HepG2 (cell line): Measurements from ENCODE around the gene TMEM232. TPM values are rescaled to one million over a fixed set of nuclear protein-coding genes. Genes with fewer than 3 reads are reported as not detected.

Source experiments
- GABPB1 ChIP-seq: IDR thresholded peaks from 2 replicates; pipeline ENCODE4 v1.6.1; 2016; ENCODE audit warnings: mild to moderate bottlenecking, missing genetic modification reagents, moderate library complexity, missing compliant biosample characterization
- GATA4 ChIP-seq: sonication (generic); IDR thresholded peaks from 2 replicates; pipeline ENCODE4 v1.6.1; 2016; ENCODE audit warnings: antibody characterized with exemption, low read depth, borderline replicate concordance
- HNF4G ChIP-seq, 2 experiments: sonication (generic) in 1 of 2; formaldehyde crosslinking in 1 of 2; IDR thresholded peaks; 2 replicates each; pipeline versions ENCODE4 v1.4.0 to v1.6.1; 2011 to 2020; ENCODE audit warnings: borderline replicate concordance in 2 of 2, low read depth in 2 of 2, mild to moderate bottlenecking in 2 of 2, low read length in 1 of 2, missing genetic modification reagents in 1 of 2, moderate library complexity in 1 of 2
- IRF1 ChIP-seq: sonication (generic); formaldehyde crosslinking; IDR thresholded peaks from 2 replicates; pipeline ENCODE4 v1.4.0; 2020; ENCODE audit warnings: low read depth, mild to moderate bottlenecking, missing genetic modification reagents
- LRRFIP1 ChIP-seq: sonication (generic); formaldehyde crosslinking; conservative IDR thresholded peaks from 2 replicates; pipeline ENCODE4 v1.4.0; 2020; ENCODE audit warnings: missing genetic modification reagents
- MIXL1 ChIP-seq: IDR thresholded peaks from 2 replicates; pipeline ENCODE4 v1.6.1; 2016
- PRPF4 ChIP-seq: fragments of 200-400 bp; formaldehyde crosslinking; IDR thresholded peaks from 2 replicates; pipeline ENCODE4 v1.6.1; 2016; ENCODE audit warnings: low read length, low read depth; ENCODE audit not compliant: poor library complexity, severe bottlenecking
- REST ChIP-seq, 2 experiments: IDR thresholded peaks; 2 replicates each; pipeline ENCODE4 v1.6.1; 2011 to 2012; ENCODE audit warnings: low read length in 2 of 2, borderline replicate concordance in 1 of 2, low read depth in 1 of 2, mild to moderate bottlenecking in 1 of 2, moderate library complexity in 1 of 2
- SMC3 ChIP-seq: IDR thresholded peaks from 2 replicates; pipeline ENCODE4 v1.6.1; 2011; ENCODE audit warnings: low read length, improper control_type of control experiment
- TOE1 ChIP-seq: sonication (generic); formaldehyde crosslinking; IDR thresholded peaks from 2 replicates; pipeline ENCODE4 v1.4.0; 2020; ENCODE audit warnings: mild to moderate bottlenecking, missing genetic modification reagents
- ZBED4 ChIP-seq: sonication (generic); formaldehyde crosslinking; IDR thresholded peaks from 2 replicates; pipeline ENCODE4 v1.4.0; 2020; ENCODE audit warnings: missing genetic modification reagents, borderline replicate concordance
- ZBTB3 ChIP-seq: sonication (generic); formaldehyde crosslinking; IDR thresholded peaks from 2 replicates; pipeline ENCODE4 v1.4.0; 2020; ENCODE audit warnings: low read depth, mild to moderate bottlenecking, moderate library complexity, missing genetic modification reagents, borderline replicate concordance
- ZNF207 ChIP-seq: fragments of 450-650 bp; IDR thresholded peaks from 2 replicates; pipeline ENCODE4 v1.6.1; 2016; ENCODE audit warnings: antibody characterized with exemption, borderline replicate concordance
- ZNF614 ChIP-seq: IDR thresholded peaks from 2 replicates; pipeline ENCODE4 v1.6.1; 2018; ENCODE audit warnings: missing biosample characterization, missing genetic modification reagents, inconsistent platforms, borderline replicate concordance
- ZNF629 ChIP-seq: sonication (generic); formaldehyde crosslinking; conservative IDR thresholded peaks from 2 replicates; pipeline ENCODE4 v1.5.0; 2020; ENCODE audit warnings: missing genetic modification reagents
- ZNF639 ChIP-seq: conservative IDR thresholded peaks from 2 replicates; pipeline ENCODE4 v1.6.1; 2018; ENCODE audit warnings: missing genetic modification reagents
- polyA plus RNA-seq, 8 experiments: library from polyadenylated mRNA; depleted of rRNA in 3 of 8; stranded (reverse) in 7 of 8; unstranded in 1 of 8; fragments of >200 nt; fragmentation: Illumina TruSeq in 4 of 8; extraction: Trizol in 4 of 8; gene quantifications; 2 replicates each; pipeline versions ENCODE4 v1.2.1 to v1.2.3, GENCODE V29; 2011 to 2016; ENCODE audit warnings: low read depth in 4 of 8, missing spikeins in 1 of 8, mixed read lengths in 1 of 8; ENCODE audit not compliant: insufficient read depth in 1 of 8
- total RNA-seq, 5 experiments: library from RNA; depleted of rRNA; stranded (reverse); fragments of >200 nt; fragmentation: Illumina TruSeq; extraction: Trizol; gene quantifications; 2 replicates each; pipeline ENCODE4 v1.2.3, GENCODE V29; 2016; ENCODE audit warnings: low read depth in 1 of 5

Gene TMEM232
- total and polyA plus RNA-seq, 2 of the 13 experiments (the other 11 are each of a cell fraction or from before 2014, with no cell fraction given) = 0.29 to 0.71 TPM

GRCh38 chr5:110590187-110590586 is 136.3 kb downstream of the TMEM232 start (continued):
- TF ChIP-seq REST (IDR thresholded peaks at IDR 0.05; ENCODE audit: borderline replicate concordance in 1 of 2, low read depth in 1 of 2, low read length in 2 of 2) (no peak), GATA4 (no peak), LRRFIP1 (CRISPR knock-in tag) (no peak), ZNF614 (CRISPR knock-in tag) (no peak), IRF1 (no peak), GABPB1 (CRISPR knock-in tag) (no peak), ZNF207 (no peak), ZBED4 (CRISPR knock-in tag) (no peak), PRPF4 (no peak), ZBTB3 (CRISPR knock-in tag) (no peak), ZNF639 (CRISPR knock-in tag) (no peak), ZNF629 (CRISPR knock-in tag) (no peak), TOE1 (no peak), MIXL1 (CRISPR knock-in tag) (peak; percentile 30; the same call in 1 of the 2 replicates), SMC3 (peak; percentile 74), HNF4G (IDR thresholded peaks at IDR 0.05; ENCODE audit: borderline replicate concordance, low read depth, low read length) (no peak), HNF4G (CRISPR knock-in tag; IDR thresholded peaks at IDR 0.05; ENCODE audit: borderline replicate concordance, low read depth) (no peak)
